ENCODE results near the gene MRPL36.
A peak's percentile ranks its signal among the peaks of the same experiment; 100 is the strongest.

The MRPL36 gene

DNA sequence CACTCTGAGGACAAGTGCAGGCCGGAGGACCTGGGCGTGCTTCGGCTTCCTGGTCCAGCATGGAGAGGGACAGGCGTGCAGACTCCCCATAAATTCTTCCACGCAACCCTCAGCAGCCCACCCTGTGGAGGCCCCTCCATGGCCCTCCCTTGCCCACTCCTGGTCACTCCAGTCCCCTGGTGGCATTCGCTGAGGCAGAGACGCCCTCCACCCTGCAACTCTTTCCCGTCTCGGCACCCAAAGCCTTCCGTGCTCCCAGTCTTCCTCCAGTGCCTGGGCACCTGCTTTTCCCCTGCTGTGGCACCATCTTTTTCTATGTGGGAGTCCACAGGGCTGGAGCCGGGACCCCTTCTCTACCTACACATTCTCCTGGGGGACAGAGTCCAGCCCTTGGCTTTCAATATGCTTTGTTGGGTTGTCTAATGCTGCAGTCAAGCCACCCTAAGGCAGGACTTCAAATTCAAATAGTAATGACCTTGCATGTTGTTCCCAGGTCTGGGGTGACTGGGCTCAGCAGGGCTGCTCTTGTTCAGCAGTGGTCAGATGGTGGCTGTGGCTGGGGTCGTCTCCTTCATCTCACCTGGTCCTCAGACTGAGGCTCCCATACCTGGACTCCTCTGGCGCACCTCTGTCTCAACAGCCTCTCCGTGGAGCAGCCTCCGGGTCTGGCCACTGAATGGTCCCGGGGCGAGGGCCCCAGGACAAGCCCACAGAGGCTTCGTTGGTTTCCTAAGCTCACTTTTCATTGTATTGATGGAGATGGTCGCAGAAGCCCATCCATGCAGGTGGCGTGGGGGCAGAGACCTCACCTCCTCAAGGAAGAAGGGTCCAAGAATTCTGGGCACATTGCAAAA lies 15.2 kb downstream of the MRPL36 start:
- TF ChIP-seq Cebpa-rat (IDR thresholded peaks at IDR 0.05) = no peak
- peak overlapping the region; percentile 26; the same call in 1 of the 2 replicates for H3K27ac ChIP-seq
- no peaks in the 10 kb centered on the region for H3K9me3 ChIP-seq
- peak overlapping the region; percentile 85 for H3K4me2 ChIP-seq
- H4K20me1 ChIP-seq = no peaks in the 10 kb centered on the region
- H3K36me3 ChIP-seq = no peaks in the 10 kb centered on the region
- H3K9ac ChIP-seq = no peak overlapping the region
- H3K4me1 ChIP-seq = peaks cover 65% of the 10 kb centered on the region
- H3K27me3 ChIP-seq = no peaks in the 10 kb centered on the region
- H3K4me3 ChIP-seq = no peak overlapping the region

DNA sequence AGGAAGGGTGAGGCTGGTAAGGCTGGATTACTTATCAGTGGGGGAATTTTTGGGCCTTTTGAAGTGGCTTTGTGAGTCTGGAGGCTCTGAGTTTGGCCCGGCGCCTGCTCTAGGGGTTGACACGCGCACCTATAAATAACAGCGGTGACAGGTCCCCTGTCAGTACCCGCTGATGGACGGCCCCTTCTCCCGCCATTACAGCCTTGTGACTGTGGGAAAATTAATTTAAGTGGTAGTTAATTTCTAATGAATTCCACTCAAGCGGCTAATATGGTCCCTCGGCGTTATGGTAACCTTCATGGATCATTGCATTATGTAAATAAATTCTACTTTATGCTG lies 16.5 kb downstream of the MRPL36 start:
- peak overlapping the region; percentile 28; the same call in 1 of the 2 replicates for H3K27ac ChIP-seq
- H3K9me3 ChIP-seq = no peaks in the 10 kb centered on the region
- no peak overlapping the region for H3K9ac ChIP-seq
- no peaks in the 10 kb centered on the region for H4K20me1 ChIP-seq
- peak overlapping the region; percentile 85 for H3K4me2 ChIP-seq
- no peak overlapping the region for H3K4me3 ChIP-seq
- TF ChIP-seq Cebpa-rat (IDR thresholded peaks at IDR 0.05) = no peak
- H3K36me3 ChIP-seq = no peaks in the 10 kb centered on the region
- H3K27me3 ChIP-seq = no peaks in the 10 kb centered on the region
- H3K4me1 ChIP-seq = peaks cover 56% of the 10 kb centered on the region

DNA sequence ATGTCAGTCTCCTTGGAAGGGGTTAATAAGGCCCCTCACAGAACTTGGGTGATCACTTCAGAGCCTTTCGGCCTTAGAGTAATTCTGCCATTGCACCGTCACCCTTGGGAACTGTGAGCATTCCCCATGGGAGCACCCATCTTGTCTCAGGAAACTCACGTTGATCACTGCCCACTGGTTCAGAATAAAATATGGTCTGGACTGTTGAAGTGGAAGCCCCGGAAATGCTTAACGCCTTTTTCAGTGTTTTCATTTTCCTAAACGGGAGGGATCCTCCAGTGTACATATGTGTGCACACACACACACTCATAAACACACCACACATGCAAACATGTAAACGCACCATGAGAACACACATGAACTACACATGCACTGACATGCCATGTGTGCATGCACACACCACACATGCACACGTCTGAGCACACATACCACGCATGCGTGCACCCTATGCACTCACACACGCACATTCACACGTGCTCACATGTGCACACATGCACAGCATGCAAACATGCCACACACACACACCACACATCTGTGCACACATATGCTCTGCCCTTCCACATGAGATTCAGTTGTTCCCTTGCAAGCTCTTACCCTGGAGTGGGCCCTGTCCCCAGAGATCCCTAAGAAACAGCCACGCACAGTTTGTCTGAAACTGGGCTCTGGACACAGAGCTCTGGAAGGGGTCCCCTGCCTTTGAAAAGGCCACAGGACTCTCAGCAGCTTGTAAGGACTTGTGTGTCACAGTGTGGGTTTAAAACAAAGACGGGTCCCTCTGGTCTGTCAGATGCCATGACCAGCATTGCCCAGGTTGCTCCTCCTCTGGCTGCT lies 17.0 kb downstream of the MRPL36 start:
- no peaks in the 10 kb centered on the region for H3K9me3 ChIP-seq
- H3K4me2 ChIP-seq = peak overlapping the region; percentile 85
- H3K4me3 ChIP-seq = peak overlapping the region; percentile 15
- H3K4me1 ChIP-seq = peaks cover 52% of the 10 kb centered on the region
- H3K27me3 ChIP-seq = no peaks in the 10 kb centered on the region
- no peaks in the 10 kb centered on the region for H4K20me1 ChIP-seq
- H3K27ac ChIP-seq = peak overlapping the region; percentile 57
- no peak for TF ChIP-seq Cebpa-rat (IDR thresholded peaks at IDR 0.05)
- no peaks in the 10 kb centered on the region for H3K36me3 ChIP-seq
- H3K9ac ChIP-seq = no peak overlapping the region

DNA sequence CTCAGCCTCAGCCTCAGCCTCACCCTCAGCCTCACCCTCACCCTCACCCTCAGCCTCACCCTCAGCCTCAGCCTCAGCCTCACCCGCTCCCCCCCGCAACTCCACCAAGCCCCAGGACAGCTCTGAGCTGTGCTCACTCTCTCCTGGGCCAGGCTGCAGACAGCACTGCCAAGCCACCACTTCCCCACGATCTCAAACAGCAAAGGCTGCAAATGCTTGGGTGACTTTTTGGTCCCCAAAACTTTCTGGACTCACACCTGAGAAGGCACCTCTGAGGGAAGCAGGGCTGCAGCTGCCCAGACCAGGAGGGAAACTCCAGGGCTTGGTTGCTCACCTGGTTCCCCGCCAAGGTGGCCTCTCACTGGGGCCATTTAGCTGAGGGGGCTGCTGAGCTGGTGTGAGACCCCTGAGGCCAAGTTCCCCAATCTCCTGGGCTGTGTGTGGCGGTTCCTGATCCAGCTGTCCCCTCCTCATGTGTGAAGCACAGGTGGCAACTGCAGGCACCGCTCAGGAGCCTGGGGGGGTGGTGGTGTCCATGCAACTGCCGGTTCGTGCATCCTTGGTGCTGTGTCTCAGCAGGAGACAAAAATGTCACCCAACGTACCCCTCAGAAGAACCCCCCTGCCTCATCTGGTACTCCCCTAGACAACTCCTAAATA lies 17.8 kb downstream of the MRPL36 start:
- Histone ChIP-seq H3K9me3 (no peaks in the 10 kb centered on the region), H3K4me3 (peak overlapping the region; percentile 15), H3K4me2 (peak overlapping the region; percentile 85), H3K36me3 (no peaks in the 10 kb centered on the region), H4K20me1 (no peaks in the 10 kb centered on the region), H3K9ac (no peak overlapping the region), H3K27ac (peak overlapping the region; percentile 57), H3K4me1 (peaks cover 52% of the 10 kb centered on the region), H3K27me3 (no peaks in the 10 kb centered on the region)
- no peak for TF ChIP-seq Cebpa-rat (IDR thresholded peaks at IDR 0.05)

DNA sequence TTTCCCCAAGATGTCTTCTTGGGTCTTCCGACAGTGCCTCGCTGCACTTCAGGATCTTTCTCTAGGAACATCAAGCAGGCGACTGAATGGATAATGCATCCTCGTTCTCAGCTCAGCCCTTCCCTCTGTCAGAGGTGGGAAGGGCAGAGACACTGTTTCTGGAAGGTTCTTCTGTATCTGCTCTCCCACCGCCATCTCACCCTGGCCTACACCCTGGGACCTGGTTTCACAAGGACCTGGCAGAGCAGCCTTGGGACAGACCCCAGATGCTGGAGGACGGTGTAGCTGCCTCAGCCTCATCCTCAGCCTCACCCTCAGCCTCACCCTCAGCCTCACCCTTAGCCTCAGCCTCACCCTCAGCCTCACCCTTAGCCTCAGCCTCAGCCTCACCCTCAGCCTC lies 18.5 kb downstream of the MRPL36 start:
- H3K36me3 ChIP-seq = no peaks in the 10 kb centered on the region
- H3K27me3 ChIP-seq = no peaks in the 10 kb centered on the region
- peaks cover 52% of the 10 kb centered on the region for H3K4me1 ChIP-seq
- no peak overlapping the region for H3K4me3 ChIP-seq
- no peaks in the 10 kb centered on the region for H4K20me1 ChIP-seq
- no peaks in the 10 kb centered on the region for H3K9me3 ChIP-seq
- TF ChIP-seq Cebpa-rat (IDR thresholded peaks at IDR 0.05) = no peak
- 0 out of 2 replicates have a peak overlapping the region, but pooled peaks have one; percentile 85 for H3K4me2 ChIP-seq
- H3K9ac ChIP-seq = no peak overlapping the region
- H3K27ac ChIP-seq = peak overlapping the region; percentile 57; the same call in 1 of the 2 replicates

DNA sequence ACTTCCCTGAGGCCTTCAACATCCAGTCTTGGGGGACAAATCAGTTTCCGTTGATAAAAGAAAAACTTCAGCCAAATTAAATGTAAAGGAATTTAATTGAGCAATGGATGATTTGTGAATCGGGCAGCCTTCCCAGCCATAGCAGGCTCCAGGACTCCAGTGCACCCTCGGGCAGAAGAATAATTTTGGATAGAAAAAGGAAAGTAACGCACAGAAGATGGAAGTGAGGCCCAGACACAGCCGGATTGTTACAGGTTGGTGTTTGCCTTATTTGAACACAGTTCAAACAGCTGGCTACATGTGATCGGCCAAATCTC lies 19.1 kb downstream of the MRPL36 start:
- Histone ChIP-seq H3K36me3 (no peaks in the 10 kb centered on the region), H3K9me3 (no peaks in the 10 kb centered on the region), H3K4me3 (no peak overlapping the region), H3K9ac (no peak overlapping the region), H3K27me3 (no peaks in the 10 kb centered on the region), H4K20me1 (no peaks in the 10 kb centered on the region), H3K4me1 (peaks cover 47% of the 10 kb centered on the region), H3K27ac (no peak overlapping the region), H3K4me2 (no peak overlapping the region)
- TF ChIP-seq Cebpa-rat (IDR thresholded peaks at IDR 0.05) = no peak

DNA sequence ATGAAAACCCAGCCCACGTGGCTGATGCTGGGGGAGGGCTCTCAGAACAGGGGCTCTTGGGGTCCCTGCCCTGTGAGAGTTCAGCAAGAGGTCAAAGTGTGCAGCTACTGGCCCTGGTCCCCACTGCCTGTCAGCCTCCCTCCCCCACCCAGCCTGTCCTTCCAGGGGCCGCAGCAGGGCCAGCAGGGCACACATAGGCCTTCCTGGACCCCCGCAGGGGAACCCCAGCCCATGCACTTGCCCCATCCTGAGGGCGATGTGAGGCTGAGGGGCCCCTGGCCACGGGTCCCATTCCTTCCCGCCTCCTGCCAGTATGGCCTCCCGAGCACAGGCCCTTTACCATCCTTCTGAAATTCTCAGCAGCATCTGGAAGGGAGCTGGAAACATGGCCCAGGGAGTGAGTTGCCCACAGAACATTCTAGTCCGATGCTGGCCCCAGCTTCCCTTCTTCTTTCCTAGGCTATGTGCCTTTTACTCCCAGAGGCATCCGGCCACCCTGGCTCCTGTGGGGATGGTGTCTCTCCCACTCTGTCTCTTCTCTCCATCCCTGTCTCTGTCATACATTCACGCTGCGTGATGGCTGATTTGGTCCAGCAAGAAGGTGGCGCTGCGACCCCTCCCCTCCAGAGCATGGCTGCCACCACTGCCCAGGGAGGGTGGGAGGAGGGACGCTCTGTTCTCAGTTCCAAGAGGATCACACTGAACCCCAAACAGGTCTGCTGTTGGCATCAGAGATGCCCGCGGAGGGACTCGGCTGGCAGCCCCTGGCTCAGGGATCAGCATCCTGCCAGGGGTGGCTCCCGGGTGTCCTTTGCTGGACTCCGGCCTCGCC lies 19.6 kb downstream of the MRPL36 start:
- Histone ChIP-seq H3K36me3 (no peaks in the 10 kb centered on the region), H3K27ac (no peak overlapping the region), H4K20me1 (no peaks in the 10 kb centered on the region), H3K27me3 (no peaks in the 10 kb centered on the region), H3K4me1 (peaks cover 41% of the 10 kb centered on the region), H3K4me2 (no peak overlapping the region), H3K9me3 (no peaks in the 10 kb centered on the region), H3K9ac (no peak overlapping the region), H3K4me3 (no peak overlapping the region)
- no peak for TF ChIP-seq Cebpa-rat (IDR thresholded peaks at IDR 0.05)

DNA sequence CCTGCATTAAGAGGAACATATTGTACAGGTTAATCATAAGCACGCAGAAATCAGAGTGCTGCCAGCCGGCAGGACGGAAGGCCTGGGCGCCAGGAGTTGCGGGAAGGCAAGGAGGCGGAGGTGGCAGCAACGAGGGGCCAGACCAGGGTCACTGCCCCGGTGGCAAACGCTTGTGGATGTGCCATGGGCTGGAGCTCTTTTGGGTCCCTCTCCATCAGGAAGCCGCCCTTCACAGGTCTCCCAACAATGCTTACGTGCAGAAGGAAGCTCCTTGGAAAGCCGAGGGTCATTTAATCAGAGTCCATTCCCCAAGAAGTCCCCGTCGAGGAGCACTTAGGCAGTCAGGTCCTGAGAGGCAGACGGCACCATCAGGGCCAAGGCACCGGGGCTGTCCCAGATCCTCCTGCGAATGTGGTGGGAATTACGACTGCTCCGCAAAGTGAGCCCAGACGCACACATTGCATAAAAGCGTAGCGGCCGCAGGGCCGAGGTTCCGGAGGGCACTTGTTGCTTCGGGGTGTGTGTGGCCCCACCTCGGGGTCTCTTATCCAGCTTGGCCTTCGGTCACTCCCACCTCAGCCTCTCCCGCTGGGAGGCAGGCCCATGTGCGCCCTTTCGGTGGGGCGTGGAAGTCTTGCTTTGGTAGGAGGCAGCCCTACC lies 20.5 kb downstream of the MRPL36 start:
- no peak overlapping the region for H3K4me2 ChIP-seq
- no peak overlapping the region for H3K27ac ChIP-seq
- no peaks in the 10 kb centered on the region for H3K27me3 ChIP-seq
- no peaks in the 10 kb centered on the region for H3K36me3 ChIP-seq
- no peak overlapping the region for H3K4me3 ChIP-seq
- no peaks in the 10 kb centered on the region for H4K20me1 ChIP-seq
- H3K9me3 ChIP-seq = no peaks in the 10 kb centered on the region
- TF ChIP-seq Cebpa-rat (IDR thresholded peaks at IDR 0.05) = no peak
- peaks cover 32% of the 10 kb centered on the region for H3K4me1 ChIP-seq
- no peak overlapping the region for H3K9ac ChIP-seq

Data from BLaER1 (cell line).